IPS-15b (cell line): ENCODE data around the gene CLUH.

Experiments
- H3K27me3 ChIP-seq: one replicate; pipeline ENCODE4 v1.6.1; 2013; ENCODE audit warnings: low read length; ENCODE audit not compliant: control insufficient read depth, insufficient read depth
- H3K36me3 ChIP-seq: one replicate; pipeline ENCODE4 v1.6.1; 2013; ENCODE audit warnings: low read length; ENCODE audit not compliant: control insufficient read depth, insufficient read depth
- H3K4me1 ChIP-seq: one replicate; pipeline ENCODE4 v1.6.1; 2013; ENCODE audit warnings: mild to moderate bottlenecking, low read length; ENCODE audit not compliant: control insufficient read depth, insufficient read depth
- H3K4me3 ChIP-seq: one replicate; pipeline ENCODE4 v1.5.1; 2013; ENCODE audit warnings: low read depth, low read length
- H3K9ac ChIP-seq: one replicate; pipeline ENCODE4 v1.6.1; 2013; ENCODE audit warnings: low read depth, mild to moderate bottlenecking, low read length
- H3K9me3 ChIP-seq: one replicate; pipeline ENCODE4 v1.6.1; 2013; ENCODE audit warnings: mild to moderate bottlenecking, low read length; ENCODE audit not compliant: control insufficient read depth, insufficient read depth

Gene CLUH

GRCh38 chr17:2711608-2712299, at the start of gene CLUH:
Gene CLUH (minus strand): TSS chr17:2711764. CDS start chr17:2711661, 103 bp downstream.
- Histone ChIP-seq H3K9me3 (no peaks in the 10 kb centered on the region), H3K9ac (peak within 1 kb of the TSS; percentile 76), H3K27me3 (peaks cover 4% of the 10 kb centered on the region), H3K36me3 (no peaks in the 10 kb centered on the region), H3K4me1 (peaks cover 22% of the 10 kb centered on the region), H3K4me3 (peak within 1 kb of the TSS; percentile 77)

DNA sequence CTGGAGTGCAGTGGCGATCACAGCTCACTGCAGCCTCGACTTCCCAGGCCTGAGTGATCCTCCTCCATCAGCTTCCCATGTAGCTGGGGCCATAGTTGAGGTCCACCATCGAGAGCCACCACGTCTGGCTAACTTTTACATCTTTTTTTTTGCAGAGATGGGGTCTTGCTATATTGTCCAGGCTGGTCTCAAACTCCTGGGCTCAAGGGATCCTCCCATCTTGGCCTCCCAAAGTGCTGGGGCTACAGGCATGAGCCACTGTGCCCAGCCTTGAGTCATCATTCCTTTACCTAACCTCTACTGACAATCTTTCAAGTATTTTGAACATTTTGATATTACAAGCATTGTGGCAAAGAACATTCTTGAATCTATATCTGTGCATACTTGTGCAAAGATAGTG, 47.3 kb upstream of the CLUH start:
- H3K4me3 ChIP-seq = no peak overlapping the region
- H3K9me3 ChIP-seq = no peaks in the 10 kb centered on the region
- no peaks in the 10 kb centered on the region for H3K36me3 ChIP-seq
- H3K27me3 ChIP-seq = no peaks in the 10 kb centered on the region
- H3K4me1 ChIP-seq = no peaks in the 10 kb centered on the region
- no peak overlapping the region for H3K9ac ChIP-seq

DNA sequence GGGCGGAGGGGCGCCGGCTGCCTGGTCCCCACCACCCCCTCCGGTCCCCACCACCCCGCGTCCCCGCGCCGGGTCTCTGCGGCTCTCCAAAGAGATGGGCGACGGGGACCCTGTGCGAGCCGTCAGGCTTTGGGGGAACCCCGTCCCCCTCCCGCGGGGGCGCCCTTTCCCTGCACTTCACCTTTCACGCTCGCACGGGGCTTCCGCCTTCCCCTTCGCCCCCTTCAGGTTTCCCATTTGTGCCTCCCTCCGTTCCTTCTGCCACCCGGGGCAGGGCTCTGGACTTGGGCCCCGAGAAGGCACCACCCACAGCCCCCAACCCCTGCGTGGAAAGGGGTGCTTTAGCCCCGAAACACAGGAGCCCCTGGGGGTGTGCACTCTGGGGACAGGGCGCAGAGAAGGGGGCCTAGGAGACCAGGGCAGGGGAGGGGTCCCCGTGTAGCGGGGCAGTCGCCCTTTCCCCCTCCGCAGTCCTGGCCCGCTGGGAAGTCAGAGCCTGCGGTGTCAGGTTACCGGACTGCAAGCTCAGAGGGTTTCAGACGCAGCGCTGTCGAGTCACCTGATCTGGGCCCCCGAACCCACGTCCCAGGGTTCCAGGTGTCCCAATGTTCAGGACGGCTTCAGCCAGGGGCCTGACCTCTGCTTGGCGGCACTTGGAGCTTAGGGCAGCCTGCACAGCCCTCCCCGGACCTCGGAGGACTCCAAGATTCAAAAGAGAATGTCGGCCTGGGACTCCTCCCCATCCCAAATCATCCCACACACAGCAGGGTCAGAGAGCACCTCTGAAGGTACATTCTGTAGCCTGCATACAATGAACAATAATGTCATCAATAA, 44.5 kb upstream of the CLUH start:
- peak overlapping the region; percentile 54 for H3K9ac ChIP-seq
- H3K4me3 ChIP-seq = peak overlapping the region; percentile 67
- no peaks in the 10 kb centered on the region for H3K9me3 ChIP-seq
- no peaks in the 10 kb centered on the region for H3K27me3 ChIP-seq
- H3K36me3 ChIP-seq = no peaks in the 10 kb centered on the region
- peaks cover 2% of the 10 kb centered on the region for H3K4me1 ChIP-seq

GRCh38 chr17:2751491-2751890, 39.9 kb upstream of the CLUH start:
- no peaks in the 10 kb centered on the region for H3K36me3 ChIP-seq
- no peak overlapping the region for H3K9ac ChIP-seq
- H3K27me3 ChIP-seq = peaks cover 6% of the 10 kb centered on the region
- peaks cover 4% of the 10 kb centered on the region for H3K4me1 ChIP-seq
- H3K4me3 ChIP-seq = no peak overlapping the region
- no peaks in the 10 kb centered on the region for H3K9me3 ChIP-seq

GRCh38 chr17:2750721-2751120, 39.2 kb upstream of the CLUH start:
- Histone ChIP-seq H3K9me3 (no peaks in the 10 kb centered on the region), H3K4me3 (no peak overlapping the region), H3K9ac (no peak overlapping the region), H3K4me1 (peaks cover 4% of the 10 kb centered on the region), H3K27me3 (peaks cover 6% of the 10 kb centered on the region), H3K36me3 (no peaks in the 10 kb centered on the region)

- H3K36me3 ChIP-seq = no peaks in the 10 kb centered on the region
- H3K4me3 ChIP-seq = peak overlapping the region; percentile 39
- H3K4me1 ChIP-seq = peaks cover 4% of the 10 kb centered on the region
- no peaks in the 10 kb centered on the region for H3K9me3 ChIP-seq
- H3K9ac ChIP-seq = no peak overlapping the region
- peaks cover 6% of the 10 kb centered on the region for H3K27me3 ChIP-seq
Observed at GRCh38 chr17:2749784-2750181, 38.2 kb upstream of the CLUH start.

GRCh38 chr17:2749058-2749783, 37.7 kb upstream of the CLUH start, which contains the start of gene CCDC92B:
Gene CCDC92B (minus strand): TSS chr17:2749652. CDS start chr17:2735145, 14,507 bp downstream.
- Histone ChIP-seq H3K27me3 (peaks cover 6% of the 10 kb centered on the region), H3K36me3 (no peaks in the 10 kb centered on the region), H3K4me3 (peak within 1 kb of the TSS; percentile 68), H3K9ac (peak within 1 kb of the TSS; percentile 66), H3K9me3 (no peaks in the 10 kb centered on the region), H3K4me1 (peaks cover 4% of the 10 kb centered on the region)

- H3K27me3 ChIP-seq = peaks cover 2% of the 10 kb centered on the region
- no peaks in the 10 kb centered on the region for H3K36me3 ChIP-seq
- H3K9me3 ChIP-seq = no peaks in the 10 kb centered on the region
- H3K4me1 ChIP-seq = peaks cover 2% of the 10 kb centered on the region
- H3K9ac ChIP-seq = no peak overlapping the region
- H3K4me3 ChIP-seq = no peak overlapping the region
Observed at GRCh38 chr17:2745317-2746037, 33.9 kb upstream of the CLUH start.

- Histone ChIP-seq H3K9me3 (no peaks in the 10 kb centered on the region), H3K9ac (no peak overlapping the region), H3K4me3 (no peak overlapping the region), H3K4me1 (no peaks in the 10 kb centered on the region), H3K27me3 (no peaks in the 10 kb centered on the region), H3K36me3 (peaks cover 2% of the 10 kb centered on the region)
Observed at GRCh38 chr17:2737693-2738092, 26.1 kb upstream of the CLUH start.

DNA sequence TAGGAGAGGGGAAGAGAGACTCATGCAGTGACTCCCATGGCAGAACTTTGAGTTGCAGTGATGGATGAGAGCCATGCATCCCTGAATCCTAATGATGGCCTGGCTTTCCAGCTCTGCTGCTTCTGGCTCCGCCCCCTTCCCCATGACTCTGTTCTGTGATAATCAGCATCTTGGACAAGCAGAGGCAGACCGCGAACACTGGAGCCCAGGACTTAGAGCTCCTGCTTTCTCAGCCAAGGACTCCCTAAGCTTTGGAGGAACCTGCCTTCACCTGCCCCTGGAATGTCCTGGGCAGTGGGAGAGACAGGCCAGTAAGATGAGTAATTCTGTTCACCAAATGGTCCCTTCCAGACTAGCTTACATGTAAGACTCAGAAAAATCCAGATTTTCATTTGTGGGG, 25.4 kb upstream of the CLUH start:
- Histone ChIP-seq H3K9me3 (no peaks in the 10 kb centered on the region), H3K36me3 (peaks cover 2% of the 10 kb centered on the region), H3K27me3 (no peaks in the 10 kb centered on the region), H3K9ac (no peak overlapping the region), H3K4me1 (no peaks in the 10 kb centered on the region), H3K4me3 (no peak overlapping the region)

- H3K9me3 ChIP-seq = no peaks in the 10 kb centered on the region
- H3K36me3 ChIP-seq = peaks cover 7% of the 10 kb centered on the region
- no peak overlapping the region for H3K9ac ChIP-seq
- no peaks in the 10 kb centered on the region for H3K4me1 ChIP-seq
- no peaks in the 10 kb centered on the region for H3K27me3 ChIP-seq
- H3K4me3 ChIP-seq = no peak overlapping the region
Observed at GRCh38 chr17:2735896-2736295, 24.3 kb upstream of the CLUH start.
